ENCODE measurements around the gene FUT7.

FUT7 gene

DNA sequence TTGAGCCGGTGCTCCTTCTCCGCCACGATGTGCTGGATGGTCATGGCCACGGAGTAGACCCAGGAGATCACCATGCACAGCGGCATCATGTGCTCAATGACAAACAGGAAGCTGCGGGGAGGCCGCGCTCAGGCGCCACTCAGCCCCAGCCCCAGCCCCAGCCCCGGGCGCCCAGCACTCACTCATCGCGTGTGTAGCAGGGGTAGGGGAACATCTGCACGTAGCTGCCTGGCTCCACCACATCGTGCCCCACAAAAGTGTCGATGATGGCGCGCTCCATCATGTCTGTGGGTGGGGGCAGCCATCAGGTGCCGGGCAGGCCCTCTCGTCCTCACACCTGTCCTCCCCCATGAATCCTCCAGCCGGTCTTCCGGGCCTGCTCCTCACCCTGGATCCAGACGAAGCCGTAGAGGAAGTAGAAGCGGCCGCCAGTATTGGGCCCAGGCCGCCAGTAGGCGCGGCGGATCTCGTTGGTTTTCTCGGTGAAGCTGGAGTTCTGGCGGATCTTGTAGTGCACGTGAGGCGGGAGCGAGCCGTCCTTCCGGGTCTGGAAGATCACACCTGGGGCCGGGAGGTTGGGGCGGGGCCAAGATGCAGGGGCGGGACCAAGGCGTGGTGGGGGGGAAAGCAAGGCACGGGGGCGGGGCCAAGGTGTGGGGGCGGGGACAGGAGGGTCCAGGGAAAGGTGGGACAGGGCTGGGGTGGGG, 13.9 kb downstream of the FUT7 start:
- TF ChIP-seq, protein P1, sequence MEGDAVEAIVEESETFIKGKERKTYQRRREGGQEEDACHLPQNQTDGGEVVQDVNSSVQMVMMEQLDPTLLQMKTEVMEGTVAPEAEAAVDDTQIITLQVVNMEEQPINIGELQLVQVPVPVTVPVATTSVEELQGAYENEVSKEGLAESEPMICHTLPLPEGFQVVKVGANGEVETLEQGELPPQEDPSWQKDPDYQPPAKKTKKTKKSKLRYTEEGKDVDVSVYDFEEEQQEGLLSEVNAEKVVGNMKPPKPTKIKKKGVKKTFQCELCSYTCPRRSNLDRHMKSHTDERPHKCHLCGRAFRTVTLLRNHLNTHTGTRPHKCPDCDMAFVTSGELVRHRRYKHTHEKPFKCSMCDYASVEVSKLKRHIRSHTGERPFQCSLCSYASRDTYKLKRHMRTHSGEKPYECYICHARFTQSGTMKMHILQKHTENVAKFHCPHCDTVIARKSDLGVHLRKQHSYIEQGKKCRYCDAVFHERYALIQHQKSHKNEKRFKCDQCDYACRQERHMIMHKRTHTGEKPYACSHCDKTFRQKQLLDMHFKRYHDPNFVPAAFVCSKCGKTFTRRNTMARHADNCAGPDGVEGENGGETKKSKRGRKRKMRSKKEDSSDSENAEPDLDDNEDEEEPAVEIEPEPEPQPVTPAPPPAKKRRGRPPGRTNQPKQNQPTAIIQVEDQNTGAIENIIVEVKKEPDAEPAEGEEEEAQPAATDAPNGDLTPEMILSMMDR (IDR thresholded peaks at IDR 0.05; ENCODE audit: low read depth, low read length, missing control alignments), result no peak
- H3K4me3 ChIP-seq (ENCODE audit: low read depth, low read length), result no peak overlapping the region
- in situ Hi-C loops (cut with HindIII; ENCODE audit: low sequenced_read_pairs), result no loop called here
- DNase-seq (ENCODE audit: low read depth), result no peak

DNA sequence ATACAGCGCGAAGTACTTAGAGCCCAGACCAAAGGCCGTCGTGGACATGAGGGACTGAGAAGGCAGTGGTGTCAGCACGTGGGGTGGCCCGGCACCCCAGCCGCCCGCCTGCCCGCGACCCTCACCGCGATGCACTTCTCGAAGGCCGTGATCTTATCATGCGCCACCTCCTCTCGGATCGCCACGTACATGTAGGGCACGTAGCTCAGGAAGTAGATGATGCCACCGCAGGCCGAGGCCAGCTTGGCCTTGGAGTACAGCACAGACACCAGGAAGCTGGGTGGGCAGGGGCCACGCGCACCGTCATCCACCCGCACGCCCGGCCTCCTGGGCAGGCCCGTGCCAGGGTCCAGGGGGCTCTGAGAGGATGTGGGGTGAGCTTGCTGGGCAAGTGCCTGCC, 14.8 kb downstream of the FUT7 start:
- H3K4me3 ChIP-seq (ENCODE audit: low read depth, low read length), result no peak overlapping the region
- TF ChIP-seq, protein P1 (IDR thresholded peaks at IDR 0.05; ENCODE audit: low read depth, low read length, missing control alignments), result no peak
- DNase-seq (ENCODE audit: low read depth), result no peak
- in situ Hi-C loops (cut with HindIII; ENCODE audit: low sequenced_read_pairs), result no loop called here

DNA sequence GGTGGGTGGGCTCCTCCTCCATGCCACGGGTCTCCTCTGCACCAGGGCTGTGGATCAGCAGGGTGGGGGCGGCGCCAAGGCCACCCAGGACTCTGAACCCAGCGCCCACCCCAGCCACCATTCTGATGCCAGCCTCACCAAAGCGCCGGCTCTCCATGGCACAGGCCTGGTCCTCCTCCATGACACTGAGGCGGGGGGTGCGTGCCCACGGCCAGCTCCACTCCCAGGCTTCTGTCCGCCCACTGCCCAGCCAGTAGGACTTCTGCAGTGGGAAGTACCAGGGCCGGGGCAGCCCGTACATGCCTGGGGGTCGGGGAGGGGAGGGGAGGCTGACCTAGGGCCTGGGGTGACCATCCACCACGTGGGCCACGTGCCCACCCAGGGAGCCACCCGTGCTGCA, 15.5 kb downstream of the FUT7 start:
- DNase-seq (ENCODE audit: low read depth), result no peak
- H3K4me3 ChIP-seq (ENCODE audit: low read depth, low read length), result no peak overlapping the region
- TF ChIP-seq, protein P1 (IDR thresholded peaks at IDR 0.05; ENCODE audit: low read depth, low read length, missing control alignments), result no peak
- in situ Hi-C loops (cut with HindIII; ENCODE audit: low sequenced_read_pairs), result no loop called here

DNA sequence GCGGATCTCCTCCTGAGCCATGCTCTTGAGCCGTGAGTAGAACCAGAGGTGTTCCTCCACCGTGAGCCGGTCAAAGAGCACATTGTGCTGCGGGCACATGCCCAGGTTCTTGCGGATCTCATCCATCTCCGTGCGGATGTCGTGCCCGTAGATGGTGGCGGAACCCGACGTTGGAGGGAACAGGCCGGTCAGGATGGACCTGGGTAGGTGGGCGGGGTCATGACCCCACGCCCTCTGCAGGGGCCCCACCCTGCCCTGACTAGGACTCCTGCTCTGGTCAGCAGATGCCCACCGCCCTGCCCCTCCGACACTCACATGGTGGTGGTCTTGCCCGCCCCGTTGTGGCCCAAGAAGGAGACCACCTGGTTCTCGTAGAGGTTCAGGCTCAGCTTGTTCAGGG, 15.9 kb downstream of the FUT7 start:
- TF ChIP-seq, protein P1 (IDR thresholded peaks at IDR 0.05; ENCODE audit: low read depth, low read length, missing control alignments), result no peak
- in situ Hi-C loops (cut with HindIII; ENCODE audit: low sequenced_read_pairs), result no loop called here
- H3K4me3 ChIP-seq (ENCODE audit: low read depth, low read length), result no peak overlapping the region
- DNase-seq (ENCODE audit: low read depth), result no peak

DNA sequence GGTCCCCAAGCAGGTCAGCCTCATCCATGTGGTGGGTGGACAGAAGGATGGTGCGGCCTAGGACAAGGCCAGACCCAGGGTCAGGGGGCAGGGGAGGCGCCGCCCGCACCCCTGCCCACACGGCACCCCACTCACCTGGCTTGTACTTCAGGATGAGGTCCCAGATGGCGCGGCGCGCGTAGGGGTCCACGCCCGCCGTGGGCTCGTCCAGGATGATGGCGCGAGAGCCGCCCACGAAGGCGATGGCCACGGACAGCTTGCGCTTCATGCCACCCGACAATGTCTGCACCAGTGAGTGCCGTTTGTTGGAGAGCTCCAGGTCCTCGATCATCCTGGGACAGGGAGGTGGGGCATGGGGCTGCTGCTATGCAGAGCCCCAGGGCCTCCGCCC, 16.4 kb downstream of the FUT7 start:
- TF ChIP-seq, protein P1 (IDR thresholded peaks at IDR 0.05; ENCODE audit: low read depth, low read length, missing control alignments), result no peak
- H3K4me3 ChIP-seq (ENCODE audit: low read depth, low read length), result no peak overlapping the region
- in situ Hi-C loops (cut with HindIII; ENCODE audit: low sequenced_read_pairs), result no loop called here
- no peak for DNase-seq (ENCODE audit: low read depth)

DNA sequence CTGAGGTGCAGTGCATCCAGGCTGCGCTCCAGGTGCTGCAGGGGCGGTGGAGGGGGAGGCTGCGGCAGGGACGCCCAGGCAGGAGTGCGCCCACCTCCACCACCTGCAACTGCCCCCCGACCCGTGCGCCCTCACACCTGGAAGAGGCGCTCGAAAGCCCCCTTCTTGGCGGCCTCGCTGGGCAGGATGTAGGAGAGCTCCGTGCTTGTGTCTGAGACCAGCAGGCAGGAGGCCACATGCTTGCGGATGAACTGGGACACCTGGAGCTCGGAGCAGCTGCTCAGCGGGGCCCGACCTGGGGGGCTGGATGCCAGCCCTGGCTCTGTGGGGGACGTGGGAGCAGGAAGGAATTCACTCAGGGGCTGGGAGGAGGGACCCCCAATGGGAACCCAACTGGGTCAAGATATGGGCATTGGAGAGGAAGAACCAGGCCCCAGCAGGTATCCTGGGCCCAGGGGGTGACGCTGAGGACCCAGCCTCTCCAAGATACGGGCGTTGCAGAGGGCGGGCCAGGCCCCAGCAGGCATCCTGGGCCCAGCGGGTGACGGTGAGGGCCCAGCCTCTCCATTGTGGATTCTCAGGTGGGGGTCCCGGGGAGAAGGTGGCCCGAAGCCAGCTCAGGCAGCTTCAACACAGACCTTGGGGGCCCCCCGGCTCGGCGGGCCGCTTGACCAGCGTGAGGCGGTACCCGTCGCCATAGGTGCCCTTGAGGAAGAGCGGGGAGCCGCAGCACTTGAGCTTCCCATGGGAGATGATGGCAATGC, 16.9 kb downstream of the FUT7 start:
- no peak for DNase-seq (ENCODE audit: low read depth)
- no peak overlapping the region for H3K4me3 ChIP-seq (ENCODE audit: low read depth, low read length)
- TF ChIP-seq, protein P1 (IDR thresholded peaks at IDR 0.05; ENCODE audit: low read depth, low read length, missing control alignments), result no peak
- in situ Hi-C loops (cut with HindIII; ENCODE audit: low sequenced_read_pairs), result no loop called here

All from astrocyte of the cerebellum (primary cell).